ENCODE results near the gene MYO10.

DNA sequence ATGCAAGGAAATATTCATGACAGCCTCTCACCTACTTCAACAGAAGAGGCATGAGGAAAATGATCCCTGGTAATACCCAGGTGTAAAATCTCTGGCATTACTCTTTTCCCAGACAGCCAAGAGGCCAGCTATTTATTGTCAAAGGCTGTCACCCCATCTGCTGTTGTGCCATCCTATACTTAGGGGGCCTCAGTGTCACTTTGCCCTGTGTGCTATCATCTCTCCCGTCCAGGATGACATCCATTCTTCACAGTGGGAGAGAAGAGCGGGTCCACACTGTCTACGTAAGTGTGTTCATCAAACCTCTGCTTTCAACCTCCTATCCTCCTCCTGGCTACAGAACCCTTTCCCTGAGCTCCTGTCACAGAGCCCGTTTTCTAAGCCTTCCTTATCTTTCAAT, 82.6 kb downstream of the MYO10 start:
- TF ChIP-seq POLR2AphosphoS5 (IDR thresholded peaks at IDR 0.05; ENCODE audit: low read depth, low read length) (no peak), SIN3A (conservative IDR thresholded peaks at IDR 0.05 in 1 of 2, IDR thresholded peaks at IDR 0.05 in 1 of 2; ENCODE audit: low read depth in 1 of 2, low read length in 2 of 2) (no peak), TEAD4 (IDR thresholded peaks at IDR 0.05; ENCODE audit: low read depth, low read length) (no peak), JUN (IDR thresholded peaks at IDR 0.05; ENCODE audit: low read depth, low read length) (no peak)
- TF ChIP-seq, protein P1, sequence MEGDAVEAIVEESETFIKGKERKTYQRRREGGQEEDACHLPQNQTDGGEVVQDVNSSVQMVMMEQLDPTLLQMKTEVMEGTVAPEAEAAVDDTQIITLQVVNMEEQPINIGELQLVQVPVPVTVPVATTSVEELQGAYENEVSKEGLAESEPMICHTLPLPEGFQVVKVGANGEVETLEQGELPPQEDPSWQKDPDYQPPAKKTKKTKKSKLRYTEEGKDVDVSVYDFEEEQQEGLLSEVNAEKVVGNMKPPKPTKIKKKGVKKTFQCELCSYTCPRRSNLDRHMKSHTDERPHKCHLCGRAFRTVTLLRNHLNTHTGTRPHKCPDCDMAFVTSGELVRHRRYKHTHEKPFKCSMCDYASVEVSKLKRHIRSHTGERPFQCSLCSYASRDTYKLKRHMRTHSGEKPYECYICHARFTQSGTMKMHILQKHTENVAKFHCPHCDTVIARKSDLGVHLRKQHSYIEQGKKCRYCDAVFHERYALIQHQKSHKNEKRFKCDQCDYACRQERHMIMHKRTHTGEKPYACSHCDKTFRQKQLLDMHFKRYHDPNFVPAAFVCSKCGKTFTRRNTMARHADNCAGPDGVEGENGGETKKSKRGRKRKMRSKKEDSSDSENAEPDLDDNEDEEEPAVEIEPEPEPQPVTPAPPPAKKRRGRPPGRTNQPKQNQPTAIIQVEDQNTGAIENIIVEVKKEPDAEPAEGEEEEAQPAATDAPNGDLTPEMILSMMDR (IDR thresholded peaks at IDR 0.05; ENCODE audit: control extremely low read depth in 1 of 3, insufficient read depth in 1 of 3, low read depth in 1 of 3, low read length in 3 of 3): no peak
